ENCODE data around the gene EXOC2. TPM values are rescaled to one million over a fixed set of nuclear protein-coding genes. Genes with fewer than 3 reads are reported as not detected.
"Not testable (repeated sequence)": the region's sequence is repeated elsewhere in the genome, so short reads cannot be mapped to it uniquely, and the experiment has no call there.

EXOC2 gene
- total RNA-seq, 1 experiment from 2014 or later: 17.6 TPM

DNA sequence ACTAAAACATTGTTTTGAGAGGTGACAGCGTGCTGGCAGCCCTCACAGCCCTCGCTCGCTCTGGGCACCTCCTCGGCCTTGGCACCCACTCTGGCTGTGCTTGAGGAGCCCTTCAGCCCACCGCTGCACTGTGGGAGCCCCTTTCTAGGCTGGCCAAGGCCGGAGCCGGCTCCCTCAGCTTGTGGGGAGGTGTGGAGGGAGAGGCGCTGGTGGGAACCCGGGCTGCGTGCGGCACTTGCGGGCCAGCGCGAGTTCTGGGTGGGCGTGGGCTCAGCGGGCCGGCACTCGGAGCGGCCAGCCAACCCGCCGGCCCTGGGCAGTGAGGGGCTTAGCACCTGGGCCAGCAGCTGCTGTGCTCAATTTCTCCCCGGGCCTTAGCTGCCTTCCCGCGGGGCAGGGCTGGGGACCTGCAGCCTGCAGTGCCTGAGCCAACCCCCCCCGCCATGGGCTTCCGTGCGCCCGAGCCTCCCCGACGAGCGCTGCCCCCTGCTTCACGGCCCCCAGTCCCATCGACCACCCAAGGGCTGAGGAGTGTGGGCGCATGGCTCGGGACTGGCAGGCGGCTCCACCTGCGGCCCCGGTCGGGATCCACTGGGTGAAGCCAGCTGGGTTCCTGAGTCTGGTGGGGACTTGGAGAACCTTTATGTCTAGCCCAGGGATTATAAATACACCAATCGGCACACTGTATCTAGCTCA is 1.6 kb upstream of the EXOC2 start:
- not testable (repeated sequence) for DNase-seq; H3K9me3 ChIP-seq (ENCODE audit: low read length); H3K9me2 ChIP-seq (replicated peaks; ENCODE audit: insufficient read depth, low read length); H3K27ac ChIP-seq (ENCODE audit: low read length); H3K27me3 ChIP-seq (ENCODE audit: low read length); H3K9ac ChIP-seq (ENCODE audit: low read length); H3K4me3 ChIP-seq (ENCODE audit: low read length); H3K36me3 ChIP-seq (ENCODE audit: insufficient read depth, low read length); H2AFZ ChIP-seq (ENCODE audit: low read length); H3K4me2 ChIP-seq (ENCODE audit: low read depth, low read length, poor library complexity, severe bottlenecking)
- Histone ChIP-seq H3K4me1 (ENCODE audit: low read length) (peaks cover 21% of the 10 kb centered on the region), H4K20me1 (ENCODE audit: insufficient read depth, low read depth, low read length) (peaks cover 15% of the 10 kb centered on the region), H3K79me2 (ENCODE audit: low read length) (peaks cover 28% of the 10 kb centered on the region)

DNA sequence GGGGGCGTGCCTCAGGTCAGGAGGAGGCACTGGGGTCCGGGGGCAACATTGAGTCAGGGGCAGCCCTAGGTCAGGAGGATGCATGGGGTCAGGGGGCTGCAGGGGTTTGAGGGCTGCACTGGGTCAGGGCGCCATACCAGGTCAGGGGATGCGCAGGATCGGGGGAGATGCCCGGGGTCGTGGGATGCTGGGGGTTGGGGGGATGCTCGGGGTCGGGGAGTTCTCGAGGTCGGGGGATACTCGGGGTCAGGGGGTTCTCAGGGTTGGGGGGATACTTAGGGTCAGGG is 727 bp upstream of the EXOC2 start:
- Histone ChIP-seq H3K9me3 (ENCODE audit: low read length) (no peaks in the 10 kb centered on the region), H2AFZ (ENCODE audit: low read length) (peak overlapping the region; percentile 100; the same call in 1 of the 2 replicates), H3K4me3 (ENCODE audit: low read length) (peak overlapping the region; percentile 89), H3K9me2 (replicated peaks; ENCODE audit: insufficient read depth, low read length) (no peaks in the 10 kb centered on the region), H3K27me3 (ENCODE audit: low read length) (no peaks in the 10 kb centered on the region), H3K27ac (ENCODE audit: low read length) (no peak overlapping the region), H3K9ac (ENCODE audit: low read length) (peak overlapping the region; percentile 91), H3K36me3 (ENCODE audit: insufficient read depth, low read length) (no peaks in the 10 kb centered on the region), H3K79me2 (ENCODE audit: low read length) (peaks cover 34% of the 10 kb centered on the region), H4K20me1 (ENCODE audit: insufficient read depth, low read depth, low read length) (peaks cover 19% of the 10 kb centered on the region), H3K4me2 (ENCODE audit: low read depth, low read length, poor library complexity, severe bottlenecking) (peak overlapping the region; percentile 95), H3K4me1 (ENCODE audit: low read length) (peaks cover 21% of the 10 kb centered on the region)
- DNase-seq: no peak

DNA sequence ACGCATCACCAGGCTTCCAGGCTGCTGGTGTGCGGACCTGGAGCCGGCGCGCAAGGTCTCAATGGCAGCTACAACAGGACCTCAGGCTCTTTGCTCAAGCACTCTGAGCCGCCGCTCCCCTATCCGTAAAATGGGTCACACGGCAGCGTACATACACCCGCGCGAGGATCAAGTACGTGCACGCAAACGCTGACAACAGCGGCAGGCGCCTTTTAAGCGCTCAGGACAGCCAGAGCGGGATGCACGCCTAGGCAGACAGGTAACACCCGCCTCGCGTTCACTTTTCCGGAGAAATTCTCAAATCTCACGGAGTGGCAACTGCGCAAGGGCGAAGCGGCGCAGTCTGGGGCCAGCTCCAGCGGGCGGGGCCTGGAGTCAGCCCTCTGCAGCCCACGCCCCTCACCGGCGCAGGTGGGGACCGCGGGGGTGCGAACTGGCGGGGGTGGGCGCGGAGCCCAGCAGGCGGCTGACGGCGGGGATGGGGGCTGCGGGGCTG is 535 bp downstream of the EXOC2 start:
- Histone ChIP-seq H3K79me2 (ENCODE audit: low read length) (peaks cover 34% of the 10 kb centered on the region), H3K4me3 (ENCODE audit: low read length) (peak overlapping the region; percentile 89), H3K4me1 (ENCODE audit: low read length) (peaks cover 21% of the 10 kb centered on the region), H3K36me3 (ENCODE audit: insufficient read depth, low read length) (no peaks in the 10 kb centered on the region), H4K20me1 (ENCODE audit: insufficient read depth, low read depth, low read length) (peaks cover 19% of the 10 kb centered on the region), H3K4me2 (ENCODE audit: low read depth, low read length, poor library complexity, severe bottlenecking) (peak overlapping the region; percentile 95), H3K9me2 (replicated peaks; ENCODE audit: insufficient read depth, low read length) (no peaks in the 10 kb centered on the region), H2AFZ (ENCODE audit: low read length) (peak overlapping the region; percentile 75; the same call in 1 of the 2 replicates), H3K9me3 (ENCODE audit: low read length) (no peaks in the 10 kb centered on the region), H3K27ac (ENCODE audit: low read length) (no peak overlapping the region), H3K27me3 (ENCODE audit: low read length) (no peaks in the 10 kb centered on the region), H3K9ac (ENCODE audit: low read length) (peak overlapping the region; percentile 91)
- DNase-seq: peak; percentile 82

DNA sequence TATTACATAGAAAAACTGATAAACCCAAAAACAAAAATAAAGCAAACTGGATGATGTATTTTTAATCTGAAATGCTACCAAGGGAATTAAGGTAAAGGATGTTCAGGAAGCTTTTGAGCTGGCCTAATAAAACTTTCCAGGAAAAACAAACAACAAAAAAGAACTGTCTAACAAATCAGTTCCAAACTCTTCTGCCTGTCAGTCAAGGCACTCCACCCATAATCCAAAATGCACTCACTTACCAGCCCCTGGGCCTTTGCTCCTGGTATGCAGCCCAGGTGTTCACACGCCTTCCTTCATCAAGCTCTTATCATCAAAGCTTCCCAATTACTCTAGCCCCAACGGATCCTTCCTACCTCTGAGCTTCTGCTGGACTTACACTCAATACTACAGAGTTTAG is 3.7 kb downstream of the EXOC2 start:
- Histone ChIP-seq H3K4me1 (ENCODE audit: low read length) (peaks cover 21% of the 10 kb centered on the region), H3K36me3 (ENCODE audit: insufficient read depth, low read length) (no peaks in the 10 kb centered on the region), H3K9me2 (replicated peaks; ENCODE audit: insufficient read depth, low read length) (no peaks in the 10 kb centered on the region), H2AFZ (ENCODE audit: low read length) (no peak overlapping the region), H3K27ac (ENCODE audit: low read length) (no peak overlapping the region), H3K9ac (ENCODE audit: low read length) (no peak overlapping the region), H4K20me1 (ENCODE audit: insufficient read depth, low read depth, low read length) (peaks cover 36% of the 10 kb centered on the region), H3K4me3 (ENCODE audit: low read length) (no peak overlapping the region), H3K27me3 (ENCODE audit: low read length) (no peaks in the 10 kb centered on the region), H3K79me2 (ENCODE audit: low read length) (peaks cover 51% of the 10 kb centered on the region), H3K4me2 (ENCODE audit: low read depth, low read length, poor library complexity, severe bottlenecking) (no peak overlapping the region), H3K9me3 (ENCODE audit: low read length) (no peaks in the 10 kb centered on the region)
- no peak for DNase-seq

DNA sequence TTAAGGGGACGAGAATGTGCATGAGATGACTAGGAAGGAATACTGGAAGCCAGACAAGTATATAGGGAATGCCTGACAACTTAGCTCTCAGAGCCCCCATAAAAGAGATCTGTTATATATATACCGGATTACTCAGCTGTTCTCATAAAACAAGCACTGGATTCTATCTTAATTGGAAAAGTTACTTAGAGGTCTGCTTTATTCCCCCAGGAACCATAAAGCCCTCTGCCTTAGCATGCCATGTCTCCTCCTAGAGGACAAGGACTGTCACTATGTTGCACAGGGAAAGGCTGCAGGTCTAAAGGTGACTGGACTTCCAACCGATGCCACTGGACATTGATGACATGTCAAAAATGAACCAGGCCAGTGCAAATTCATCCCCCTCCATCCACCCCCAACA is 6.4 kb downstream of the EXOC2 start:
- Histone ChIP-seq H3K4me3 (ENCODE audit: low read length) (no peak overlapping the region), H3K4me1 (ENCODE audit: low read length) (peaks cover 8% of the 10 kb centered on the region)

DNA sequence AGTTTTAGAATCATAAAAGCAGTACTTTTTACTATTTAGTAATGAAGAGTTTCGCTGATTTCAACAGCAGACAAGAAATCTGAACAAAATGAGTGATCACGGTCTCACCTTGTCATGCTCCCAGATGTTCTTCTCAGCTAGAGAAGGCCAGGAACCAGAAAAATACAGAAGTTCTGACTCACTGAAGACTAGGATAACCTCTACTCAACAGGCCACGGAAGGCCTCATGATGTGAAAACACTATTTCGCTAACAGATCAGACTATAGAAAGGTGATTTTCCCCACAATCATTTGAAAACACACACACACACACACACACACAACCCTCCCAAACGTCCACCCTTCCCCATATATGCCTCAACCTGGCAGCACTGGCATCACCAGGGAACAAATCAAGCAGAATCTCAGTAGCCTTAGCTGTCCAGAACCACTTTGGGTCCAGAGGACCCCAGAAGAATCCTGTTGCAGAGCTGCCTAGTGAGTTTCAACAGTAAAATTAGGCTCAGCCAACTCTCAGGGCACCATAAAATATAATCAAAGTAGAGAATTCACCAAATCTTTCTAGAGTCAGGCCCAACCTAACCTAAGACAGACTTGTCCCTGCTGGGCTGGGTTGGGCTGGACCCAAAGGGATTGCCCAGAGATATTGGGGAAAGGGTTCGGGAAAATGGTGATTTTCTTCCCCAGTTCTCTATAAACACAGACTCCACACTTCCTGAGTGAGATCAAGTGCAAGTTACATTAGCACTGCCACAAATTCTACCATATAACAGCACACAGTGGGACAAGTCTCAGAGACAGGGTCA is 7.9 kb downstream of the EXOC2 start:
- peaks cover 47% of the 10 kb centered on the region for H4K20me1 ChIP-seq (ENCODE audit: insufficient read depth, low read depth, low read length)
- H3K79me2 ChIP-seq (ENCODE audit: low read length): peaks cover 54% of the 10 kb centered on the region
- H3K9ac ChIP-seq (ENCODE audit: low read length): no peak overlapping the region

More for the DNA sequence above, 6.4 kb downstream of the EXOC2 start:
- H3K27ac ChIP-seq (ENCODE audit: low read length): no peak overlapping the region
- no peak overlapping the region for H3K4me2 ChIP-seq (ENCODE audit: low read depth, low read length, poor library complexity, severe bottlenecking)
- H3K9me3 ChIP-seq (ENCODE audit: low read length): no peaks in the 10 kb centered on the region
- H3K79me2 ChIP-seq (ENCODE audit: low read length): peaks cover 59% of the 10 kb centered on the region
- no peaks in the 10 kb centered on the region for H3K36me3 ChIP-seq (ENCODE audit: insufficient read depth, low read length)
- peak; percentile 36 for DNase-seq
- no peak overlapping the region for H3K9ac ChIP-seq (ENCODE audit: low read length)
- H2AFZ ChIP-seq (ENCODE audit: low read length): no peak overlapping the region
- no peaks in the 10 kb centered on the region for H3K9me2 ChIP-seq (replicated peaks; ENCODE audit: insufficient read depth, low read length)
- peaks cover 50% of the 10 kb centered on the region for H4K20me1 ChIP-seq (ENCODE audit: insufficient read depth, low read depth, low read length)
- H3K27me3 ChIP-seq (ENCODE audit: low read length): no peaks in the 10 kb centered on the region

DNA sequence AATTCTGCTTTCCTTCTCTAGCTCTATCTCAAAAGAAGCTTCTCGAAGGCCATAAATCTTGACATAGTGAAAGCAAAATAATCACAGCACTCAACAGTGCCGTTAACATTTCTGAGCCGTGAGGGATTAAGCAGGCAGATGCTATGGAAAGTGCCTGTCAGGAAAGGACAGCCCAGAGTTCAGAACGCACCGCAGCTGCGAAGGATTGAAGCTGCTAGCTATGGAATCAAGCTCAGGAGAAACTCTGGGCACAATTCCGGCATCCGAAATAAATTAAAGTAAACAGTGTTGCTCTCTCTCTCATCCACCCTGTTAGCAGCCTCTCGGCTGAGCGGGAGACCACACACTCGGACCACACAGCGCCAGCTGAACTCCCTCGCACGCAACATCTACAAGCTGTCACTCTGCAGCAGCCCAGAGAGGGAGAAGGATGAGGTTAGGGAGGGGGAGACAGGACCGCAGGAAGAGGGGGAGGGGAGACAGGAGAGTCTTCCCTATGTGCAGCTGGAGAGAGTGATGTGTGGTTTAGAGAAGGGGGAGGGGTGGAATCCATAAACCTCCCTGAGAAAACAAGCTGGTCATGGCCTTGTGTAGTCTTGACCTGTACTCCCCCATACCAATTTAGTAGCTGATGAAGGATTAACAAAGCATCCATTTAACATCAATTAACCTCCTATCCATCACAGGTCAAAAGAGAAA is 9.0 kb downstream of the EXOC2 start:
- H3K4me2 ChIP-seq (ENCODE audit: low read depth, low read length, poor library complexity, severe bottlenecking): no peak overlapping the region

More for the DNA sequence above, 7.9 kb downstream of the EXOC2 start:
- Histone ChIP-seq H3K27ac (ENCODE audit: low read length) (no peak overlapping the region), H3K4me3 (ENCODE audit: low read length) (no peak overlapping the region), H3K9me3 (ENCODE audit: low read length) (no peaks in the 10 kb centered on the region), H3K4me1 (ENCODE audit: low read length) (no peaks in the 10 kb centered on the region), H3K36me3 (ENCODE audit: insufficient read depth, low read length) (no peaks in the 10 kb centered on the region), H3K4me2 (ENCODE audit: low read depth, low read length, poor library complexity, severe bottlenecking) (no peak overlapping the region), H3K9me2 (replicated peaks; ENCODE audit: insufficient read depth, low read length) (no peaks in the 10 kb centered on the region), H3K27me3 (ENCODE audit: low read length) (no peaks in the 10 kb centered on the region), H2AFZ (ENCODE audit: low read length) (no peak overlapping the region)
- peak; percentile 25 for DNase-seq

More for the DNA sequence above, 9.0 kb downstream of the EXOC2 start:
- no peak overlapping the region for H2AFZ ChIP-seq (ENCODE audit: low read length)
- peak; percentile 14 for DNase-seq
- H3K4me1 ChIP-seq (ENCODE audit: low read length): no peaks in the 10 kb centered on the region
- no peaks in the 10 kb centered on the region for H3K9me2 ChIP-seq (replicated peaks; ENCODE audit: insufficient read depth, low read length)
- H3K79me2 ChIP-seq (ENCODE audit: low read length): peaks cover 49% of the 10 kb centered on the region
- no peaks in the 10 kb centered on the region for H3K27me3 ChIP-seq (ENCODE audit: low read length)
- no peak overlapping the region for H3K27ac ChIP-seq (ENCODE audit: low read length)
- no peaks in the 10 kb centered on the region for H3K36me3 ChIP-seq (ENCODE audit: insufficient read depth, low read length)
- no peaks in the 10 kb centered on the region for H3K9me3 ChIP-seq (ENCODE audit: low read length)
- no peak overlapping the region for H3K9ac ChIP-seq (ENCODE audit: low read length)
- H3K4me3 ChIP-seq (ENCODE audit: low read length): no peak overlapping the region
- peaks cover 41% of the 10 kb centered on the region for H4K20me1 ChIP-seq (ENCODE audit: insufficient read depth, low read depth, low read length)
